ENCODE data around the gene HSP90AA1. TPM values are rescaled to one million over a fixed set of nuclear protein-coding genes. Genes with fewer than 3 reads are reported as not detected.
"Not testable (repeated sequence)": the region's sequence is repeated elsewhere in the genome, so short reads cannot be mapped to it uniquely, and the experiment has no call there.

Gene HSP90AA1
- total RNA-seq, 1 donor from 2014 or later = 691 TPM

GRCh38 chr14:102075155-102075554 is 11.7 kb downstream of the HSP90AA1 start:
- DNase-seq (ENCODE audit: low read depth) = no peak
- no peaks in the 10 kb centered on the region for H3K27me3 ChIP-seq (ENCODE audit: control insufficient read depth, insufficient read depth, low read length)
- TF ChIP-seq CTCF (IDR thresholded peaks at IDR 0.05; ENCODE audit: insufficient read depth, low read length, poor library complexity, severe bottlenecking) = no peak
- no peaks in the 10 kb centered on the region for H3K36me3 ChIP-seq (ENCODE audit: control insufficient read depth, insufficient read depth, low read length)
- H3K4me3 ChIP-seq (ENCODE audit: low read depth, low read length) = no peak overlapping the region

GRCh38 chr14:102074415-102074964 is 12.4 kb downstream of the HSP90AA1 start:
- no peak overlapping the region for H3K4me3 ChIP-seq (ENCODE audit: low read depth, low read length)
- H3K27me3 ChIP-seq (ENCODE audit: control insufficient read depth, insufficient read depth, low read length) = no peaks in the 10 kb centered on the region
- TF ChIP-seq CTCF (IDR thresholded peaks at IDR 0.05; ENCODE audit: insufficient read depth, low read length, poor library complexity, severe bottlenecking) = no peak
- DNase-seq (ENCODE audit: low read depth) = no peak
- no peaks in the 10 kb centered on the region for H3K36me3 ChIP-seq (ENCODE audit: control insufficient read depth, insufficient read depth, low read length)

- DNase-seq (ENCODE audit: low read depth) = no peak
- H3K4me3 ChIP-seq (ENCODE audit: low read depth, low read length) = no peak overlapping the region
- TF ChIP-seq CTCF (IDR thresholded peaks at IDR 0.05; ENCODE audit: insufficient read depth, low read length, poor library complexity, severe bottlenecking) = no peak
- H3K27me3 ChIP-seq (ENCODE audit: control insufficient read depth, insufficient read depth, low read length) = no peaks in the 10 kb centered on the region
- H3K36me3 ChIP-seq (ENCODE audit: control insufficient read depth, insufficient read depth, low read length) = no peaks in the 10 kb centered on the region
Measured at GRCh38 chr14:102071283-102071998, 15.4 kb downstream of the HSP90AA1 start.

- DNase-seq (ENCODE audit: low read depth) = no peak
- no peak for TF ChIP-seq CTCF (IDR thresholded peaks at IDR 0.05; ENCODE audit: insufficient read depth, low read length, poor library complexity, severe bottlenecking)
- Histone ChIP-seq H3K27me3 (ENCODE audit: control insufficient read depth, insufficient read depth, low read length) (no peaks in the 10 kb centered on the region), H3K4me3 (ENCODE audit: low read depth, low read length) (no peak overlapping the region), H3K36me3 (ENCODE audit: control insufficient read depth, insufficient read depth, low read length) (no peaks in the 10 kb centered on the region)
Measured at GRCh38 chr14:102066041-102066451, 20.8 kb downstream of the HSP90AA1 start.

GRCh38 chr14:102064590-102064989 is 22.3 kb downstream of the HSP90AA1 start:
- H3K4me3 ChIP-seq (ENCODE audit: low read depth, low read length); H3K27me3 ChIP-seq (ENCODE audit: control insufficient read depth, insufficient read depth, low read length); H3K36me3 ChIP-seq (ENCODE audit: control insufficient read depth, insufficient read depth, low read length); DNase-seq (ENCODE audit: low read depth): not testable (repeated sequence)

GRCh38 chr14:102063808-102064429 is 22.9 kb downstream of the HSP90AA1 start:
- DNase-seq (ENCODE audit: low read depth) = no peak
- H3K4me3 ChIP-seq (ENCODE audit: low read depth, low read length) = no peak overlapping the region
- no peak for TF ChIP-seq CTCF (IDR thresholded peaks at IDR 0.05; ENCODE audit: insufficient read depth, low read length, poor library complexity, severe bottlenecking)

More at GRCh38 chr14:102063808-102064429, 22.9 kb downstream of the HSP90AA1 start:
- H3K36me3 ChIP-seq (ENCODE audit: control insufficient read depth, insufficient read depth, low read length) = no peaks in the 10 kb centered on the region
- no peaks in the 10 kb centered on the region for H3K27me3 ChIP-seq (ENCODE audit: control insufficient read depth, insufficient read depth, low read length)
